GM20431 (cell line): Measurements from ENCODE around the gene SPON2.

Source experiments
- in situ Hi-C: fragments of 300-500 bp; cut with MseI, MboI; formaldehyde crosslinking; loops from one replicate; pipeline ENCODE4 v1.15.0; 2020; ENCODE audit warnings: low sequenced_read_pairs; ENCODE audit not compliant: unreplicated experiment

SPON2 gene

GRCh38 chr4:1176398-1177273 lies 4.3 kb upstream of the SPON2 start:
- in situ Hi-C loops = no loop called here

GRCh38 chr4:1175635-1176229 lies 3.3 kb upstream of the SPON2 start:
- in situ Hi-C loops = no loop called here

GRCh38 chr4:1174941-1175634 lies 2.7 kb upstream of the SPON2 start:
- in situ Hi-C loops = no loop called here

- in situ Hi-C loops = no loop called here
These were observed 781 bp upstream of the SPON2 start for GRCh38 chr4:1172971-1173757.

GRCh38 chr4:1171311-1172227 lies 814 bp downstream of the SPON2 start:
- in situ Hi-C loops = no loop called here

GRCh38 chr4:1170976-1171310 lies 1.4 kb downstream of the SPON2 start:
- in situ Hi-C loops = no loop called here

- in situ Hi-C loops = no loop called here
These were observed 2.0 kb downstream of the SPON2 start for GRCh38 chr4:1170156-1170975.

- in situ Hi-C loops = no loop called here
These were observed 2.7 kb downstream of the SPON2 start for GRCh38 chr4:1169691-1170096.

GRCh38 chr4:1169171-1169671 lies 3.2 kb downstream of the SPON2 start:
- in situ Hi-C loops = no loop called here

- in situ Hi-C loops = no loop called here
These were observed 3.9 kb downstream of the SPON2 start for GRCh38 chr4:1168191-1169101.

GRCh38 chr4:1167244-1167949 lies 5.0 kb downstream of the SPON2 start:
- in situ Hi-C loops = no loop called here

GRCh38 chr4:1166509-1167243 lies 5.7 kb downstream of the SPON2 start:
- in situ Hi-C loops = no loop called here

GRCh38 chr4:1164956-1165545 lies 7.3 kb downstream of the SPON2 start:
- in situ Hi-C loops = no loop called here

- in situ Hi-C loops = no loop called here
These were observed 7.9 kb downstream of the SPON2 start for GRCh38 chr4:1164444-1164843.

GRCh38 chr4:1164040-1164439 lies 8.3 kb downstream of the SPON2 start:
- in situ Hi-C loops = no loop called here

GRCh38 chr4:1160351-1160750 lies 12.0 kb downstream of the SPON2 start:
- in situ Hi-C loops = no loop called here
